Liver (tissue), 9 donors: Measurements from ENCODE around the gene RNF212. TPM values are rescaled to one million over a fixed set of nuclear protein-coding genes. Genes with fewer than 3 reads are reported as not detected.

Experiments used
- DNase-seq: peaks from one replicate; pipeline ENCODE4 v3.0.0-alpha.2; 2017; ENCODE audit warnings: low spot score
- H3K27ac ChIP-seq, 2 donors: one replicate each; pipeline ENCODE4 v1.7.0; 2013; ENCODE audit warnings: inconsistent platforms in 2 of 2, low read length in 2 of 2, control low read depth in 1 of 2, low read depth in 1 of 2, mild to moderate bottlenecking in 1 of 2
- H3K27me3 ChIP-seq, 4 donors: one replicate each; pipeline versions ENCODE4 v1.6.1 to v1.7.0; 2013; ENCODE audit warnings: low read length in 3 of 4, inconsistent platforms in 1 of 4, mild to moderate bottlenecking in 1 of 4, moderate library complexity in 1 of 4; ENCODE audit not compliant: control insufficient read depth in 4 of 4, insufficient read depth in 4 of 4
- H3K36me3 ChIP-seq, 4 donors: one replicate each; pipeline versions ENCODE4 v1.6.1 to v1.7.0; 2013; ENCODE audit warnings: low read length in 3 of 4, mild to moderate bottlenecking in 3 of 4, low read depth in 1 of 4, moderate library complexity in 1 of 4; ENCODE audit not compliant: control insufficient read depth in 4 of 4, insufficient read depth in 3 of 4
- H3K4me1 ChIP-seq, 4 donors: one replicate each; pipeline versions ENCODE4 v1.6.1 to v1.7.0; 2013; ENCODE audit warnings: low read length in 3 of 4, mild to moderate bottlenecking in 3 of 4, moderate library complexity in 1 of 4; ENCODE audit not compliant: control insufficient read depth in 4 of 4, insufficient read depth in 4 of 4
- H3K4me3 ChIP-seq, 3 donors: one replicate each; pipeline versions ENCODE4 v1.6.1 to v1.7.0; 2013; ENCODE audit warnings: low read length in 3 of 3, control low read depth in 1 of 3, low read depth in 1 of 3, mild to moderate bottlenecking in 1 of 3
- H3K9ac ChIP-seq, 2 donors: one replicate each; pipeline ENCODE4 v1.7.0; 2013; ENCODE audit warnings: low read length in 2 of 2, mild to moderate bottlenecking in 2 of 2, moderate library complexity in 2 of 2, control low read depth in 1 of 2, low read depth in 1 of 2
- H3K9me3 ChIP-seq, 4 donors: one replicate each; pipeline versions ENCODE4 v1.6.1 to v1.7.0; 2013; ENCODE audit warnings: low read length in 3 of 4; ENCODE audit not compliant: control insufficient read depth in 4 of 4
- EGR1 ChIP-seq, 2 donors: IDR thresholded peaks; 2 replicates each; pipeline ENCODE4 v1.6.1; 2016 to 2018; ENCODE audit warnings: antibody characterized with exemption in 2 of 2, low read depth in 2 of 2
- FOXA1 ChIP-seq: IDR thresholded peaks from 2 replicates; pipeline ENCODE4 v1.6.1; 2016; ENCODE audit warnings: antibody characterized with exemption
- FOXA2 ChIP-seq: IDR thresholded peaks from 2 replicates; pipeline ENCODE4 v1.6.1; 2016; ENCODE audit warnings: antibody characterized with exemption
- GABPA ChIP-seq, 2 donors: IDR thresholded peaks in 1 of 2; conservative IDR thresholded peaks in 1 of 2; 2 replicates each; pipeline ENCODE4 v1.6.1; 2016; ENCODE audit warnings: antibody characterized with exemption in 2 of 2, mild to moderate bottlenecking in 1 of 2, moderate library complexity in 1 of 2
- HNF4A ChIP-seq, 2 donors: conservative IDR thresholded peaks; 2 replicates each; pipeline ENCODE4 v1.6.1; 2016; ENCODE audit warnings: antibody characterized with exemption in 2 of 2, mild to moderate bottlenecking in 2 of 2
- HNF4G ChIP-seq: IDR thresholded peaks from 2 replicates; pipeline ENCODE4 v1.6.1; 2016; ENCODE audit warnings: antibody characterized with exemption
- JUND ChIP-seq, 2 donors: IDR thresholded peaks; 2 replicates each; pipeline ENCODE4 v1.6.1; 2016; ENCODE audit warnings: antibody characterized with exemption in 2 of 2
- RAD21 ChIP-seq, 2 donors: IDR thresholded peaks; 2 replicates each; pipeline ENCODE4 v1.6.1; 2016; ENCODE audit warnings: antibody characterized with exemption in 2 of 2, mild to moderate bottlenecking in 2 of 2
- RXRA ChIP-seq, 2 donors: IDR thresholded peaks; 2 replicates each; pipeline ENCODE4 v1.6.1; 2017 to 2018; ENCODE audit warnings: antibody characterized with exemption in 2 of 2, mild to moderate bottlenecking in 1 of 2
- SP1 ChIP-seq: IDR thresholded peaks from 2 replicates; pipeline ENCODE4 v1.6.1; 2018; ENCODE audit warnings: antibody characterized with exemption, mild to moderate bottlenecking
- TAF1 ChIP-seq: conservative IDR thresholded peaks from 2 replicates; pipeline ENCODE4 v1.6.1; 2016; ENCODE audit warnings: antibody characterized with exemption, mild to moderate bottlenecking
- YY1 ChIP-seq: IDR thresholded peaks from 2 replicates; pipeline ENCODE4 v1.6.1; 2016; ENCODE audit warnings: antibody characterized with exemption, mild to moderate bottlenecking
- WGBS: extraction: QIAGEN DNeasy Blood & Tissue Kit; methylation state at CpG from one replicate; pipeline ENCODE4 v1.1.7; 2013; 5-methylcytosine and 5-hydroxymethylcytosine counted together
- polyA plus RNA-seq, 2 donors: library from polyadenylated mRNA; stranded (reverse) in 1 of 2; unstranded in 1 of 2; fragments of 200-250 nt in 1 of 2; fragments of >200 nt in 1 of 2; fragmentation: Nextera tagmentation in 1 of 2; extraction: Ambion mirVana in 1 of 2; gene quantifications; one replicate each; pipeline versions ENCODE4 v1.2.1 to v1.2.3, GENCODE V29; 2013 to 2015
- total RNA-seq, 2 donors: library from RNA; depleted of rRNA; stranded (reverse); fragments of >200 nt; gene quantifications; one replicate each; pipeline ENCODE4 v1.2.3, GENCODE V29; 2014
- TF ChIP-seq, protein P1 (sequence below): IDR thresholded peaks from 2 replicates; pipeline ENCODE4 v1.6.1; 2016; ENCODE audit warnings: antibody characterized with exemption, mild to moderate bottlenecking
- TF ChIP-seq, protein P2 (sequence below): IDR thresholded peaks from 2 replicates; pipeline ENCODE4 v1.6.1; 2016; ENCODE audit warnings: antibody characterized with exemption
- TF ChIP-seq, protein P3 (sequence below): fragments of 150-350 bp; IDR thresholded peaks from 2 replicates; pipeline ENCODE4 v1.5.1; 2017; ENCODE audit warnings: improper control_type of control experiment, low read depth, low read length; ENCODE audit not compliant: missing input control
- TF ChIP-seq, protein P4 (sequence below): IDR thresholded peaks from 2 replicates; pipeline ENCODE4 v1.6.1; 2016; ENCODE audit warnings: antibody characterized with exemption
- donor health status: healthy.
- donor health status: healthy.
- donor health status: healthy.
- donor health status: healthy.
- donor health status: healthy.

The RNF212 gene
- total and polyA plus RNA-seq, 4 donors: 0.32 to 0.47 (median 0.38) TPM; not detected in 1

DNA sequence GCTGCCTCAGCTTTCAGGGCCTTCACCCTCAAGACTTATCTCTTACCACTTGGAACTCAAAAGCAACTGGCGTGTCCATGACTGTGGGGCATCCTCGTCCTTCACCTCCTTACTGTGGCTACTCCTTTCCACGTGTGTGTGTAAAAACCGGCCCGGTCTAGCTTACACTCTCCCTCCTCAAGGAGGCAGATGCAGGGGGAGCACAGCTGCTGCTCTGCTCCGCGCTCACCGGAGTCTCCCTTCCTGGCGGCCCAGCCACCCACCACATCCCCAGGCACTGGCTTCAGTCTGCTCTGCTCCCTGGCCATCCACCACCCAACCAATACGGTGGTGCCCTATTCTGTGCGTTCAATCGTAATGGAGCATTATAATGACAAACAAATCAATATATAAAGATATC lies 8.3 kb downstream of the RNF212 start:
- 81% methylated on average over 12 of the region's 12 CpGs for WGBS
- Histone ChIP-seq H3K4me3 (no peak overlapping the region), H3K36me3 (no peaks in the 10 kb centered on the region), H3K27ac (no peak overlapping the region), H3K9ac (no peak overlapping the region), H3K27me3 (no peaks in the 10 kb centered on the region), H3K4me1 (peaks cover 0 to 4% (median 0%) of the 10 kb centered on the region in 4 donors), H3K9me3 (no peaks in the 10 kb centered on the region)
- no peak for TF ChIP-seq GABPA (IDR thresholded peaks at IDR 0.05 in 1 of 2, conservative IDR thresholded peaks at IDR 0.05 in 1 of 2)
- TF ChIP-seq, protein P1, sequence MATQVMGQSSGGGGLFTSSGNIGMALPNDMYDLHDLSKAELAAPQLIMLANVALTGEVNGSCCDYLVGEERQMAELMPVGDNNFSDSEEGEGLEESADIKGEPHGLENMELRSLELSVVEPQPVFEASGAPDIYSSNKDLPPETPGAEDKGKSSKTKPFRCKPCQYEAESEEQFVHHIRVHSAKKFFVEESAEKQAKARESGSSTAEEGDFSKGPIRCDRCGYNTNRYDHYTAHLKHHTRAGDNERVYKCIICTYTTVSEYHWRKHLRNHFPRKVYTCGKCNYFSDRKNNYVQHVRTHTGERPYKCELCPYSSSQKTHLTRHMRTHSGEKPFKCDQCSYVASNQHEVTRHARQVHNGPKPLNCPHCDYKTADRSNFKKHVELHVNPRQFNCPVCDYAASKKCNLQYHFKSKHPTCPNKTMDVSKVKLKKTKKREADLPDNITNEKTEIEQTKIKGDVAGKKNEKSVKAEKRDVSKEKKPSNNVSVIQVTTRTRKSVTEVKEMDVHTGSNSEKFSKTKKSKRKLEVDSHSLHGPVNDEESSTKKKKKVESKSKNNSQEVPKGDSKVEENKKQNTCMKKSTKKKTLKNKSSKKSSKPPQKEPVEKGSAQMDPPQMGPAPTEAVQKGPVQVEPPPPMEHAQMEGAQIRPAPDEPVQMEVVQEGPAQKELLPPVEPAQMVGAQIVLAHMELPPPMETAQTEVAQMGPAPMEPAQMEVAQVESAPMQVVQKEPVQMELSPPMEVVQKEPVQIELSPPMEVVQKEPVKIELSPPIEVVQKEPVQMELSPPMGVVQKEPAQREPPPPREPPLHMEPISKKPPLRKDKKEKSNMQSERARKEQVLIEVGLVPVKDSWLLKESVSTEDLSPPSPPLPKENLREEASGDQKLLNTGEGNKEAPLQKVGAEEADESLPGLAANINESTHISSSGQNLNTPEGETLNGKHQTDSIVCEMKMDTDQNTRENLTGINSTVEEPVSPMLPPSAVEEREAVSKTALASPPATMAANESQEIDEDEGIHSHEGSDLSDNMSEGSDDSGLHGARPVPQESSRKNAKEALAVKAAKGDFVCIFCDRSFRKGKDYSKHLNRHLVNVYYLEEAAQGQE: no peak
- TF ChIP-seq HNF4G: no peak
- TF ChIP-seq, protein P2, sequence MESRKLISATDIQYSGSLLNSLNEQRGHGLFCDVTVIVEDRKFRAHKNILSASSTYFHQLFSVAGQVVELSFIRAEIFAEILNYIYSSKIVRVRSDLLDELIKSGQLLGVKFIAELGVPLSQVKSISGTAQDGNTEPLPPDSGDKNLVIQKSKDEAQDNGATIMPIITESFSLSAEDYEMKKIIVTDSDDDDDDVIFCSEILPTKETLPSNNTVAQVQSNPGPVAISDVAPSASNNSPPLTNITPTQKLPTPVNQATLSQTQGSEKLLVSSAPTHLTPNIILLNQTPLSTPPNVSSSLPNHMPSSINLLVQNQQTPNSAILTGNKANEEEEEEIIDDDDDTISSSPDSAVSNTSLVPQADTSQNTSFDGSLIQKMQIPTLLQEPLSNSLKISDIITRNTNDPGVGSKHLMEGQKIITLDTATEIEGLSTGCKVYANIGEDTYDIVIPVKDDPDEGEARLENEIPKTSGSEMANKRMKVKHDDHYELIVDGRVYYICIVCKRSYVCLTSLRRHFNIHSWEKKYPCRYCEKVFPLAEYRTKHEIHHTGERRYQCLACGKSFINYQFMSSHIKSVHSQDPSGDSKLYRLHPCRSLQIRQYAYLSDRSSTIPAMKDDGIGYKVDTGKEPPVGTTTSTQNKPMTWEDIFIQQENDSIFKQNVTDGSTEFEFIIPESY: no peak
- TF ChIP-seq FOXA1: no peak
- TF ChIP-seq, protein P3, sequence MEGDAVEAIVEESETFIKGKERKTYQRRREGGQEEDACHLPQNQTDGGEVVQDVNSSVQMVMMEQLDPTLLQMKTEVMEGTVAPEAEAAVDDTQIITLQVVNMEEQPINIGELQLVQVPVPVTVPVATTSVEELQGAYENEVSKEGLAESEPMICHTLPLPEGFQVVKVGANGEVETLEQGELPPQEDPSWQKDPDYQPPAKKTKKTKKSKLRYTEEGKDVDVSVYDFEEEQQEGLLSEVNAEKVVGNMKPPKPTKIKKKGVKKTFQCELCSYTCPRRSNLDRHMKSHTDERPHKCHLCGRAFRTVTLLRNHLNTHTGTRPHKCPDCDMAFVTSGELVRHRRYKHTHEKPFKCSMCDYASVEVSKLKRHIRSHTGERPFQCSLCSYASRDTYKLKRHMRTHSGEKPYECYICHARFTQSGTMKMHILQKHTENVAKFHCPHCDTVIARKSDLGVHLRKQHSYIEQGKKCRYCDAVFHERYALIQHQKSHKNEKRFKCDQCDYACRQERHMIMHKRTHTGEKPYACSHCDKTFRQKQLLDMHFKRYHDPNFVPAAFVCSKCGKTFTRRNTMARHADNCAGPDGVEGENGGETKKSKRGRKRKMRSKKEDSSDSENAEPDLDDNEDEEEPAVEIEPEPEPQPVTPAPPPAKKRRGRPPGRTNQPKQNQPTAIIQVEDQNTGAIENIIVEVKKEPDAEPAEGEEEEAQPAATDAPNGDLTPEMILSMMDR: no peak
- no peak for TF ChIP-seq FOXA2
- no peak for TF ChIP-seq RAD21 (IDR thresholded peaks at IDR 0.05)
- no peak for TF ChIP-seq YY1
- TF ChIP-seq SP1: no peak
- TF ChIP-seq EGR1 (IDR thresholded peaks at IDR 0.05; ENCODE audit: low read depth in 2 of 2): no peak
- no peak for TF ChIP-seq JUND (IDR thresholded peaks at IDR 0.05)
- TF ChIP-seq HNF4A (conservative IDR thresholded peaks at IDR 0.05): no peak
- TF ChIP-seq, protein P4, sequence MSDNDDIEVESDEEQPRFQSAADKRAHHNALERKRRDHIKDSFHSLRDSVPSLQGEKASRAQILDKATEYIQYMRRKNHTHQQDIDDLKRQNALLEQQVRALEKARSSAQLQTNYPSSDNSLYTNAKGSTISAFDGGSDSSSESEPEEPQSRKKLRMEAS: no peak
- no peak for TF ChIP-seq RXRA (IDR thresholded peaks at IDR 0.05)
- no peak for DNase-seq

DNA sequence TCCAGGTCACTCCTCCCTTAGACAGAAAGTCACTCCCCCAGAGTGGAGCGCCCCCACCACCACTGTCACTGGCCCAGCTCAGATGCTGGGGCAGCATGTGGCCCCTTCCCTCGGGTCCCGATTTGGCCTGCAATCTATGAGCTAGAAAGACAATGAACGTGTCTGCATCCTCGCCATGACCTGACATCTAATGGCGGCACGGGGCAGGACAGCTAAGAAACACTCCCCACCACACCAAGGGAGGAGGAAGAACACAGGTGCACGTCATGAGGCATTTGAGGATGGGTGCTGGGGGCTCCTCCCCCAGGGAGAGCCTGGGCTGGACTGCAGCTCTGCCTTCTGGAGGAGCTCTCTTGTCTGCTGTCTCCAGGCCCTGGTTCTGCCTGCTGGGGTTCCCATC lies 8.7 kb downstream of the RNF212 start:
- 91% methylated on average over 8 of the region's 8 CpGs for WGBS
- Histone ChIP-seq H3K9me3 (no peaks in the 10 kb centered on the region), H3K9ac (no peak overlapping the region), H3K4me1 (no peaks in the 10 kb centered on the region), H3K27ac (no peak overlapping the region), H3K27me3 (no peaks in the 10 kb centered on the region), H3K36me3 (no peaks in the 10 kb centered on the region), H3K4me3 (no peak overlapping the region)
- TF ChIP-seq, protein P3: no peak
- TF ChIP-seq JUND (IDR thresholded peaks at IDR 0.05) (no peak), HNF4G (no peak), RAD21 (IDR thresholded peaks at IDR 0.05) (no peak), FOXA1 (no peak), TAF1 (no peak), EGR1 (IDR thresholded peaks at IDR 0.05; ENCODE audit: low read depth in 2 of 2) (no peak)
- TF ChIP-seq, protein P1: no peak
- no peak for DNase-seq
